Neuron (in vitro differentiated cells): ENCODE results near the gene FAM72D.
"Not testable (repeated sequence)": the region's sequence is repeated elsewhere in the genome, so short reads cannot be mapped to it uniquely, and the experiment has no call there.

Experiments used
- H2AFZ ChIP-seq: one replicate; pipeline ENCODE4 v1.6.1; 2013; ENCODE audit warnings: low read depth, mild to moderate bottlenecking, inconsistent platforms, low read length, moderate library complexity
- H3K27me3 ChIP-seq: one replicate; pipeline ENCODE4 v1.6.1; 2013; ENCODE audit warnings: low read length; ENCODE audit not compliant: insufficient read depth
- H3K36me3 ChIP-seq: one replicate; pipeline ENCODE4 v1.6.1; 2013; ENCODE audit warnings: low read length; ENCODE audit not compliant: insufficient read depth
- H3K4me1 ChIP-seq: one replicate; pipeline ENCODE4 v1.6.1; 2013; ENCODE audit warnings: low read length; ENCODE audit not compliant: insufficient read depth
- H3K4me3 ChIP-seq: 2 replicates; pipeline ENCODE4 v1.5.1; 2013; ENCODE audit warnings: mild to moderate bottlenecking, low read length, moderate library complexity
- H3K9me3 ChIP-seq: one replicate; pipeline ENCODE4 v1.6.1; 2013; ENCODE audit warnings: low read length

Gene FAM72D

DNA sequence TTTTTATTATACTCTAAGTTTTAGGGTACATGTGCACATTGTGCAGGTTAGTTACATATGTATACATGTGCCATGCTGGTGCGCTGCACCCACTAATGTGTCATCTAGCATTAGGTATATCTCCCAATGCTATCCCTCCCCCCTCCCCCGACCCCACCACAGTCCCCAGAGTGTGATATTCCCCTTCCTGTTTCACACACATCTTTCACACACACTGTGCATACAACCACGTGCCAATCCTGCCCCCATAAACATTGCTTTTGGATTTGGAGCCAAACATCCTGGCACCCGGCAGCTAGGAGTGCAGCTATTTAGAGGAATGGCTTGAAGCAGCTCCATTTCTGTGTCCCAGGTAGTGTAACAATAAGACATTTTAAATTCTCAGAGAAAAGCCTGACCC is 51.4 kb downstream of the FAM72D start:
- not testable (repeated sequence) for H3K4me1 ChIP-seq, H3K36me3 ChIP-seq, H2AFZ ChIP-seq, H3K27me3 ChIP-seq, H3K9me3 ChIP-seq, H3K4me3 ChIP-seq

DNA sequence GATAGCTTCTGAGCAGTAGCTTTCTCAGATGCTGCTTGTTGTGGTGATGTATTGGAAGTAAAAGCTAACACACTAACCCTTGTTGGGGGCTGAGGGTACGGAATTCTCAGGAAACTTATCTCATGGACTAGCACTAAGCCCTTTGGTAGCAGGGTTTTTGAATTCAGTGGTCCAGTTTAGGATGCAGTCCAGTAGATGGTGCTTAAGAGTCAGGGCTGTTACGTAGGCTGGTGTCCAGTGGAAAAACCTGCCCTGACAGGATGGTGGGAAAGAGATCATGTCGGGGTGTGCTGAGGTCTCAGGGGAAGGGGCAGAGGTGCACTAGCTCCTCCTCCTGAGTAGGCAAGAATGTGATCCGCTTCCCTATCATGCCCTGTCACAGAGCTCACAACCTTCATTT is 59.6 kb downstream of the FAM72D start:
- not testable (repeated sequence) for H2AFZ ChIP-seq, H3K9me3 ChIP-seq, H3K27me3 ChIP-seq, H3K4me3 ChIP-seq, H3K36me3 ChIP-seq, H3K4me1 ChIP-seq

DNA sequence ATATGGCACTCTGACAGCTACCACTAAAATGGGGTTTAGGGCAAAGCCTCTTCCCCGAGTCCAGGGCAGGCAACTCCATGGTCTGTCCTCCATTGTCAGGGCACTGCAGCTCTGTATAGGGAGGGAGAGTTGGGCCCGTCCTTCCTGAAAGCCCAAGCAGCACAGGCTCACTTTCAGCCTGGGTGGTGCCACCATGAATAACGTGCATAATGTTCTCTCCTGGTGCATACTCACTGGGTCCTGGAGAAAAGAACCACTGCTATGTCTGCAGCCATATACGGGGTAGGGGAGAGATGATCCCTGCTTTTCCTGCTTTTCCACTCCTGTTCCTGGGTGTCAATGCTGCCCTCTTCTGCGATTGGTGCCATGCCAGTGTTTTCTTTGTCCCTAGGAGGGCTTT is 60.1 kb downstream of the FAM72D start:
- not testable (repeated sequence) for H3K4me3 ChIP-seq, H3K4me1 ChIP-seq, H3K27me3 ChIP-seq

DNA sequence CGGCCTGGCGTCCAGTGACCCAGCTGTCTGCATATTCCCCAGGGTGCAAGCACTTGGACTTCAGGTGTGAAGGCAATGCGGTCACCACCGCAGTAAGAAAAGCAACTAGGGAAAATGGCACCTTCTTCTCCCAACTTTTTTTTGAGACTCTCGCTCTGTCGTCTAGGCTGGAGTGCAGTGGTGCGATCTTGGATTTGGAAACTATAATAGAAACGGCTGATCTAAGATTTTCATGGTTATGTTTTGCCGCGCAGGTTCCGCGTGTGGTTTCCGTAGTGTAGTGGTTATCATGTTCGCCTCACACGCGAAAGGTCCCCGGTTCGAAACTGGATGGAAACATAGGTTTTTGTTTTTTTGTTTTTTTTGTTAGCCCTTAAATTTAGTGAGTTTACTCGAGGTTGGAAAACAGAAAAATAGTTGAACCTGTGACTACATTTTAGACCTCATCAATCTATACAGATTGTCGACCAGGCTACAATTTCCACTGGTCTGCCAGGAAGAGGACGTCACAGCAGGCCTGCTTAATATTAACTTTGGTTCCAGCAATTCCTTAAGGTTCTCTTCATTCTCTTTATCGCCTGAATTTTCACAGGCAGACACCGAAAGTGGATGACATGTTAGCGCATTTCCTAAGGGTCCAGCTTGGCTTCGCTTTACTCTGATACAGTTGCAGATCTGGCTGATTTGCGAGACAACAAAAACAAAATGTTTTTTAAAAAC is 61.3 kb downstream of the FAM72D start:
- not testable (repeated sequence) for H3K4me1 ChIP-seq, H3K36me3 ChIP-seq, H3K27me3 ChIP-seq, H3K9me3 ChIP-seq, H2AFZ ChIP-seq
- H3K4me3 ChIP-seq = peak overlapping the region; percentile 28

More for the DNA sequence above, 60.1 kb downstream of the FAM72D start:
- H3K36me3 ChIP-seq, H2AFZ ChIP-seq, H3K9me3 ChIP-seq: not testable (repeated sequence)

DNA sequence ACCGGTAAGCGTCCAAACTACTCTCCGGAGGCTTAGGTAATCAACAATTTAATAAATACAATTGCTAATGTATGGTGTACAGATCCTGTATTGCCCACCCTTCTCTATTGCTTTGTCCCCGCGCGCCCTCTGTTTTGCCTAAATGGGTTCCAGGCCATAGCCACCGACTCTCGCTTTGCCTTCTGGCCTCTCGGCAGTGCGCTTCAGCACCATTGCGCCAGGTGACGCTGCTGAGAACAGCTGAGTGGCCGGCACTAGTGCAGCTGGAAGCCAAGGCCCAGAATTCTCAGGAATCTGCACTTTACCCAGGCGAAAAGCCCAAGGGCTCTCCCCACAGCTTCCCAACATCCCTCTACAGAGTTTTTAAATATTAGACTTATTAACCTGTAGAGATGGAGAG is 61.9 kb downstream of the FAM72D start:
- H3K9me3 ChIP-seq, H2AFZ ChIP-seq: not testable (repeated sequence)

DNA sequence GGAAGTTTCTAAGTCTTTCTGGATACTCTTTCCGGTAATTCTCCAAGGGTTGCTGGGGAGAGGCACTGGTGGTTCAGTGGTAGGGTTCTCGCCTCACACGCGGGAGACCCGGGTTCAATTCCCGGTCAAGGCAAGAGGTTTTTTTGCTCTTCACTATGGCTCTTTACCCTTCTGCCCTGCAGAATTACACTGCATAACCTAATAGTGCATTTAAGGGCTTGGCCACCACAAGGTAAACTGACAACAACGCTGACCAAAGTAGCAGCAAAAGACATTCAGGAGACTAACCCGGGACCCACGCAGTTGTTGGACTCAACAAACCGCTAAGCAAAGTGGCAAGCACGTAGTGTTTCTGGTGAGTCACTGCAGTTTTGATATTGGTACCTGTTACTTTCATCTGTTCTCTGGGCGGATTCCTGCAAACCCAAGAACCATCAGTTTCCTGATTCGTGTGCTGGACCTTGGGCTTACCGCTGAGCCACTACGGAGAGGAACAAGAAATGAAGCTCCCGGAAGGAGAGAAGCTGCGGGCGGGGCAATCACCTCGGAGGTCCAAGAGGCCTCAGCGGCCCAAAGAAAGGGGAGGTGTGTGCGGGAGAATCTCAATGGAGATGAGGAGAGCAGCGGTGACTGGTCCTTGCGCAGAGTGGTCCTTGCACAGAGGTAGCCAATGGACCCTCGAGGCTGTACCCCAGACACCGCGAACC is 65.4 kb downstream of the FAM72D start:
- H3K4me1 ChIP-seq, H3K27me3 ChIP-seq, H3K9me3 ChIP-seq, H2AFZ ChIP-seq, H3K36me3 ChIP-seq, H3K4me3 ChIP-seq: not testable (repeated sequence)

More for the DNA sequence above, 61.9 kb downstream of the FAM72D start:
- not testable (repeated sequence) for H3K4me3 ChIP-seq, H3K27me3 ChIP-seq, H3K4me1 ChIP-seq, H3K36me3 ChIP-seq
